Left forelimb (tissue), 1 donor: ENCODE data around the gene ASB8.
"Not testable (repeated sequence)": the region's sequence is repeated elsewhere in the genome, so short reads cannot be mapped to it uniquely, and the experiment has no call there.

Experiments
- DNase-seq: peaks from one replicate; pipeline ENCODE4 v3.0.0-alpha.2; 2018; ENCODE audit warnings: low spot score

Gene ASB8

GRCh38 chr12:48142818-48143674 lies 14.3 kb downstream of the ASB8 start:
- no peak for DNase-seq

DNA sequence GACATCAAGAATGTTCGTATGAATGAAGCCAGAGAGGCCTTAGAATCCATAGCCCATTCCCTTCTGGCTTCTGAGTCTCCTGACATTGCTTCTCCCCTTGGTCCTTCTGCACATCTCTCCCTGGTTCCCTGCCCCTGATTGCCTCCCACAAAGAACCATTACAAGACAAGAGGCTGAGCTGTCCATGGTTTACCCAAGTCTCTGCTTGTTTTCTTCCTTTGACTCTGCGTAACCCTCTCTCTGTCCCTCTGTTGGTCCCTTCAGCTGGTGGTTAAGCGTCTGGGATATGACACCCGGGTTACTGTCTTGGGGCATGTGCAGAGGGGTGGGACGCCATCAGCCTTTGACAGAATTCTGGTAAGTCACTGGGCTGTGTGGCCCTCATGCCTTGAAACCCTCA lies 22.3 kb downstream of the ASB8 start:
- DNase-seq, result no peak

DNA sequence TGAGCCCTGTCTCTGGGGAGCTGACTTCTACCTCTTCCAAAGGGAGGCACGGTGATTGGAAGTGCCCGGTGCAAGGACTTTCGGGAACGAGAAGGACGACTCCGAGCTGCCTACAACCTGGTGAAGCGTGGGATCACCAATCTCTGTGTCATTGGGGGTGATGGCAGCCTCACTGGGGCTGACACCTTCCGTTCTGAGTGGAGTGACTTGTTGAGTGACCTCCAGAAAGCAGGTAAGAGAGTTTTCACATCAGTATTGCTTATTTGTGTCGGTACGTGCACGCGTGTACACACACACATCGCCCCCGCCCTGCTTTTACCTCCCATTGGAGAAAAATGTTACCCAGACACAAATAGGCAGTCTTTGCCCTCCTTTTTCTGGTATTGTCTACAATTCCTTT lies 24.5 kb downstream of the ASB8 start:
- no peak for DNase-seq

GRCh38 chr12:48131517-48131916 lies 25.8 kb downstream of the ASB8 start:
- DNase-seq, result no peak

- DNase-seq, result no peak
These were observed 27.9 kb downstream of the ASB8 start for GRCh38 chr12:48129376-48129775.

DNA sequence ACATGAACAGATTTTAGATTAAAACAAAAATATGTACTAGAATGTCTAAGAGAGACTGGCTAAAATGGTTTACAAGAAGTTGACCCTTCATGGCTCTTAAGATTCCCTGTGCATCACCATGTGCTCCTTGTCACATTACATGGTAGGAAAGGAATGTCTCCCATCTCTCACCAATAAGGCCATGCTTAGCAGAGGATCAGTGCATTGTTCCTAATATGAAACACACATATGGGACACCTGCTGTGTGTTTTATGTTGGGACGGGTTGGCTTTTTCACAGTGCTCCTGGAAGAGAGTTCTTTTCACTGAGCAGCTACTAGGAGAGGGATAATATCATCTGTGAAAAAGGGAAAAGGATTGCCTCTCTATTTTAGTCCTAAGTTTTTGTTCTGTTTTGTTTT lies 28.5 kb downstream of the ASB8 start:
- no peak for DNase-seq

- DNase-seq, result no peak
These were observed 30.2 kb downstream of the ASB8 start for GRCh38 chr12:48126953-48127630.

GRCh38 chr12:48125985-48126384 lies 31.3 kb downstream of the ASB8 start:
- no peak for DNase-seq

GRCh38 chr12:48125542-48125941 lies 31.8 kb downstream of the ASB8 start:
- DNase-seq, result not testable (repeated sequence)

DNA sequence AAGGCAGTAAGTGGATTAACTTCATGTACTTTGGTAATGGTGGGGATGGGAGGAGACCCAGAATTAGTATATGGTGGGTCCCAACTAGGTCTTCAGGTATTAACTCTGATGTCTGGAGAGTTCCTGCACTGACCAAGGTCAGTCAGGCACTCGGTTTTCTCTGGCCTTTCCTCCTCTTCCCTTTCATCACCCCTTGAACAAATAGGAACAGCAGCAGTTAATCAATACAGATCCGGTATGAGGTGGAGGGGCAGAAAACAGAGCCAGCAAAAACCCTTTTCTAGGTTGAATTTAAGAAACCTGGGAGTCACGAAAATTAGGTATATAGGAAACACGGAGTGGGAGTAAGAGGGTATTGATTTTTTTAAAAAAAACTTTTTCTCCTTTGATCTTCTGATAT lies 34.1 kb downstream of the ASB8 start:
- no peak for DNase-seq

DNA sequence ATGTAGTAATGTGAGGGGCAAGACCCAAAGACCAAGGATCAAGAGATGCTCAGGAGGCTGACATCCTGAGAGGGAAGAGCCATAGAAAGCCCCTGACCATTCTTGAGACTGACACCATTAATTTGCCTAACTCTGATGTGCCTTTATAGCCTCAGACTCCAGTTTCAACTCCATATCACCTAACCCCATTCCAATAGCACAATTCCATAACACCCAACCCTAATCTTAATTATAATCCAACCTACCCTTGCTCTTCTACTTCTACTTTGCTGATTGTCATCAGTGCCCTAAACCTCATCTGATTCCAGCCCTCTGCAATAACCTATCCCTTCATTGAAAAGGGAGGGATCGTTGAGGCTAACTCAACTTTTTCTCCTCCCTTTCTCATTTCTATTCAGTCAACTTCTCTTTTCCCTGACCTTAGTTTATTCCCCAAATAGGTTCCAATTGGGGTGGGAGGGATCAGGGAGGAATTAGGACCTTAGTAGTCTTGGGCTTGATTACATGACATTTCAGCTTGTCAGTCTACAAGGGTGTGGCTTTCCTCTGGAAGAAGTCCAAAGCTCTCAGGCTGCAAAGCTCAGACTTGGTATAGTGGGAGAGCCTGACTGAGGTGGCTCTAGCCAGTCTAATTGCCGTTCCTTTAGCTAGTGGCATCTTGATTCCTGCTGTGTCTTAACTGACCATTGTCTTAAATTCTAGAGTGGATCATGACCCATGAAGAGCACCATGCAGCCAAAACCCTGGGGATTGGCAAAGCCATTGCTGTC lies 35.1 kb downstream of the ASB8 start:
- DNase-seq, result no peak

DNA sequence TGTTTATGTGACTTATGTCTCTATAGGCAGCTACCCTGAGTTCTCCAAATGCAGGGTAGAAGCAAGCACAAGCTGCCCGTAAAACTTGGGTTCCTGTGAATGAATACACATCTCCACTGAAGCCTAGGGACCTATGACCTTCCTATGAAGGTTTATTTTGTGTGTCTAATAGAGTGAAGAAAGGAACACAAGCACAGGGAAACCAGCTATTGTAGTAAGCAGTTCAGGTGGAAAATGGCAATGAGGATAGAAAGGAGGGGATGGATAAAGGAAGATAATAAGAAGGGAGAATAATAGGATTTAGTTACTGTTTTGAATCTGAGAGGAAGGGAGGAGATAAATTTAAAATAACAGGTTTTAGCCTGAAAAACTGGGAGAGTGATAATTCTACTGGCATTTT lies 35.8 kb downstream of the ASB8 start:
- DNase-seq, result no peak

DNA sequence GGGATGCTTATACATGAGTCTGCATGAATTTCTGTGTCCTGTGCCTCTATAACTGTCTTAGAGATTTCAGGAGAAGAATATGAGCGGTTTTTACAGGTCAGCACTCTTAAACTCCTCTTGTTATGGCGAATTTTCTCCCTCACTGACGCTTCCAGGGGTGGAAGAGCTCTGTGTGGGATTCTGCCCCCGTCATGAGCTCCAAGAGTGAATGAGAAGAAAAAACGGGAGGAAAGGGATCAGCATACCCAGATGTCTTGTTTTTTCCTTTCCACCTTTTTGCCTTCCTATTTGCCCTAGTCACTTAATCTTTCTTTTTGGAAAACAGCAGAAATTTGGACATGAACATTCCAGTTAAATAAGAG lies 37.5 kb downstream of the ASB8 start:
- no peak for DNase-seq

- peak; percentile 87 for DNase-seq
These were observed 38.1 kb downstream of the ASB8 start, which contains the start of gene PFKM for GRCh38 chr12:48119078-48119833. Gene PFKM, plus strand, starts transcription at chr12:48119364. Its CDS starts 3,411 bp downstream, at chr12:48122775.

- DNase-seq, result no peak
These were observed 38.9 kb downstream of the ASB8 start for GRCh38 chr12:48118284-48118871.

GRCh38 chr12:48115957-48116356 lies 41.4 kb downstream of the ASB8 start:
- no peak for DNase-seq

DNA sequence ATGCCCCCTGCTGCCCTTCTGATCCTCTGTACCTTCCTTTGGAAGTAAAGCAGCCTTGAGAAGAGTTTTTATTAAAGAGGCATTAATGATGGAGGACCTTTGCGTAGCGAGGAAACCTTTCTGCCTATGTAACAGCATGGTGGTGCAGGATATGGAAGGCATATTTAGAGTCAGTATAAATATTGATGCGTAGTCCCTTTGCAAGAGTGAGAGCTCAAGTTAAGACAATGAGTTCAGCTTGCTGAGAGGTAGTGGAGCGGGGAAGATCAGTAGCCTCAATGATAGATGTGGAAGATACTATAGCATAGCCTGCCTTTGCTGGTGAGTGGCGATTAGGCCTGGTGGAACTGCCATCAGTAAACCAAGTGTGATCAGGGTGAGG lies 46.0 kb downstream of the ASB8 start:
- DNase-seq, result not testable (repeated sequence)

DNA sequence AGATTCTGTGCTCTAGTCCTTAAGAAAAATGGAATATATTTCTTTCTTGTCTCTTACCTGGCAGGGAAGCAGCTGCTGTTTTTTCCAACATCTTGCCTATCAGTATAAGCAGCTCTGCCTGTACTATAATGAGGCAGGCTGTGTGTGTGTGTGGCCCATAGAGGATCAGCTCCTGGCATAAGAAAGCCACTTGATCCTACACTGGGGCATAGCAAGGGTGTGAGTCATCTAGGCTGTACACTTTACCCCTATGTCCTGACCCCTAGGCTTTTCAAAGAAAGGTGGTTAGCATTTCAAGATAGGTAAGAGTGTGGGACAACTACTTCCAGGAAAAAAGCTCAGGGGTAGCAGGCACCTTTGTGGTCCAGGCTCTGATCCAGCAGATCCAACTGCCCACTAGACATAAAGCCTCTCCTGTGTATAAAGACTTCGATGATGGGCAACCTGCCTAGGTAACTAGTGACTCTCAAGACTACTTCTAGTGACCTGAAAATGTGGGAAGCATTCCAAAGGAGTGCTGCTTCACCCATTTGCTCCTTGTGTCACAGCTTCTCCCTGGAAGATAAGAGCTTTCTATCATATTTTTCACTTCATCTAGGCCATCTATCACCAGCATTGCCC lies 46.5 kb downstream of the ASB8 start:
- no peak for DNase-seq

- no peak for DNase-seq
These were observed 47.9 kb downstream of the ASB8 start for GRCh38 chr12:48109424-48109823.

DNA sequence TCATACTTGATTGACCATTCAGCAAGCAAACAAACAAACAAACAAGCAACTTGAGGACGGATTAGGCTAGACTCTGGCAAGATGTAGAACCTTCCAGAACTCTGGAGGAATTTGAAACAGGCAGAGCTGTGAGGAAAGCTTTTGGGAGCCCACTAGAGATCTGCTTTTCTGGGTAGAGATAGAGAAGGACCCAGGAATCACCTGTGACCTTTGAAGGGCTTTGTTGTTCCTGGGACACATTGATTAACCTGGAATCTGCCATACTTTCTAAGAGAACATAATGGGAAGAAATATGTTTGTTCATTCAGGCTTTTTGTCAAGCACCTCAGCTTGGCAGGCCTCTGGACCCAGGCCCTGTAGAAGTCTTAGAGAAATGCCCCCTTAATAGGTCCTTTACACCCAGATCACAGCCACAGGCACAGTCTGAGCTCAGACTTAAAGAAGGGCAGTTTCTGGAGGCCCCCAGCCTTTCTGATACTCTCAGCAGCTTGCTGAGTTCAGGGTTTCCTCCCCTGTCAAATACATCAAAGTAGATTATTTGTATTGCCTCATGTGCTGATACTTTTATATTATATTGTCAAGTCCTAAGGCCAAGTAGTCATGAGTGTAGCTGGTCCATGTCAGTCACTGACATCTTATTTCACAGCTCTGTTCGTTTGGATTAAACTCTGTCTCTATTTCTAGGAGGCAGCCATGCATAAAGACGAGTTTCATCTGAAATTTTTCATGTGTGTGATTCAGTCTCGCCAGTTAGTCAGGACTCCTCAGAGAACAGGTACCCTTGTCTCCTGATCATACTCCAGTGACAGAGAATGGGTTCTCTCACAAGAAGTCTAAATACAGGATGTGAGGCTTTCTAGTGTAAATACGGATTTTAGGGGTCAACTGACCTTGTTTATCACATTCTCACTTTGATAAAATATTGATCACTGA lies 50.4 kb downstream of the ASB8 start:
- no peak for DNase-seq
